Measurements from ENCODE around the gene SAMD9L. TPM values are rescaled to one million over a fixed set of nuclear protein-coding genes. Genes with fewer than 3 reads are reported as not detected.
"Not testable (repeated sequence)": the region's sequence is repeated elsewhere in the genome, so short reads cannot be mapped to it uniquely, and the experiment has no call there.

The SAMD9L gene
- polyA plus RNA-seq, 1 donor from 2014 or later = not detected

GRCh38 chr7:93123532-93123931 is 24.7 kb downstream of the SAMD9L start:
- not testable (repeated sequence) for H3F3A ChIP-seq (ENCODE audit: insufficient read depth, low read length, poor library complexity, severe bottlenecking); H4K20me1 ChIP-seq (ENCODE audit: insufficient read depth); H3K27ac ChIP-seq (ENCODE audit: low read length); H3K4me2 ChIP-seq (ENCODE audit: low read length); H3K4me3 ChIP-seq (ENCODE audit: low read length); H3K36me3 ChIP-seq (ENCODE audit: insufficient read depth, low read length); H3K9me2 ChIP-seq (ENCODE audit: insufficient read depth, low read length); H3K27me3 ChIP-seq (ENCODE audit: insufficient read depth, low read depth, low read length); H3K79me2 ChIP-seq (replicated peaks; ENCODE audit: insufficient read depth, low read length); H3K9ac ChIP-seq (ENCODE audit: low read length); H3K9me3 ChIP-seq (ENCODE audit: low read length); H2AFZ ChIP-seq (ENCODE audit: low read depth, low read length)

GRCh38 chr7:93120592-93121549 is 27.3 kb downstream of the SAMD9L start:
- no peaks in the 10 kb centered on the region for H4K20me1 ChIP-seq (ENCODE audit: insufficient read depth)
- H3F3A ChIP-seq (ENCODE audit: insufficient read depth, low read length, poor library complexity, severe bottlenecking) = no peaks in the 10 kb centered on the region
- H3K9me3 ChIP-seq (ENCODE audit: low read length) = no peaks in the 10 kb centered on the region
- no peak overlapping the region for H3K4me2 ChIP-seq (ENCODE audit: low read length)
- H2AFZ ChIP-seq (ENCODE audit: low read depth, low read length) = no peak overlapping the region
- no peak for TF ChIP-seq EZH2 (IDR thresholded peaks at IDR 0.05; ENCODE audit: borderline replicate concordance, insufficient read depth, low read length, poor library complexity, severe bottlenecking)
- no peak for TF ChIP-seq POLR2AphosphoS5 (IDR thresholded peaks at IDR 0.05)
- TF ChIP-seq TAF1 (IDR thresholded peaks at IDR 0.05; ENCODE audit: low read depth) = no peak
- no peak for TF ChIP-seq CTCF (IDR thresholded peaks at IDR 0.05; ENCODE audit: poor library complexity, severe bottlenecking)
- no peak for TF ChIP-seq RAD21 (conservative IDR thresholded peaks at IDR 0.05)
- TF ChIP-seq MXI1 (conservative IDR thresholded peaks at IDR 0.05; ENCODE audit: poor library complexity, severe bottlenecking) = no peak
- TF ChIP-seq EP300 (conservative IDR thresholded peaks at IDR 0.05; ENCODE audit: poor library complexity, severe bottlenecking) = no peak
- no peak for TF ChIP-seq SMC3 (conservative IDR thresholded peaks at IDR 0.05; ENCODE audit: poor library complexity)
- TF ChIP-seq REST (IDR thresholded peaks at IDR 0.05; ENCODE audit: borderline replicate concordance) = no peak
- H3K9ac ChIP-seq (ENCODE audit: low read length) = no peak overlapping the region
- no peaks in the 10 kb centered on the region for H3K79me2 ChIP-seq (replicated peaks; ENCODE audit: insufficient read depth, low read length)
- H3K9me2 ChIP-seq (ENCODE audit: insufficient read depth, low read length) = no peaks in the 10 kb centered on the region
- no peaks in the 10 kb centered on the region for H3K27me3 ChIP-seq (ENCODE audit: insufficient read depth, low read depth, low read length)
- H3K27ac ChIP-seq (ENCODE audit: low read length) = no peak overlapping the region
- H3K36me3 ChIP-seq (ENCODE audit: insufficient read depth, low read length) = no peaks in the 10 kb centered on the region
- no peak overlapping the region for H3K4me3 ChIP-seq (ENCODE audit: low read length)

All from neural cell (in vitro differentiated cells).